GF-D8 (cell line): ENCODE results near the gene GAA.

Experiments
- DNase-seq: peaks from one replicate; lab custom pipeline; 2025; lab: John Stamatoyannopoulos, UW

GAA gene

GRCh38 chr17:80101011-80101945, at the start of gene GAA:
TSS of gene GAA (plus strand) at chr17:80101581. CDS start at chr17:80104587, 3,006 bp downstream.
- DNase-seq: peak; percentile 24

DNA sequence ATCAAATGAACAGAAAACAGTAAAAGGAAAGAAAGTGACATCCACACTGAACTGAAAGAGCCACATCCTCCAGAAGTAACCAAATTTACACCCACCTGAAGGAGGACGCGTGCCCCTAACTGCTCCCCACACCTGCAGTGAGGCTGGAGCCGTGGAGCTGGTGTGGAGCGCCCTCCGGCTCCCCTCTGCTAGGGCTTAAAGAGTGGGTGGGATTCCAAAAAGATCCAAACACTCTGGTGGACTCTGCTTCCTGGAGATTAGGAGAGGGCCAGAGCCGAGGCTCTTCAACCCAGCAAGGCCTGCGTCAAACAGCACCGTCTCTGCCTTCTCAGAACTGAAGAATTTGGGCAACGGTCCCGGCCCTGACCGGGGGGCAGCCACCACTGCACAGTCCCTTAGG, 49.7 kb upstream of the GAA start:
- no peak for DNase-seq

GRCh38 chr17:80053102-80053501, 48.3 kb upstream of the GAA start:
- DNase-seq: no peak

- no peak for DNase-seq
These were observed 45.8 kb upstream of the GAA start for GRCh38 chr17:80055597-80055996.

DNA sequence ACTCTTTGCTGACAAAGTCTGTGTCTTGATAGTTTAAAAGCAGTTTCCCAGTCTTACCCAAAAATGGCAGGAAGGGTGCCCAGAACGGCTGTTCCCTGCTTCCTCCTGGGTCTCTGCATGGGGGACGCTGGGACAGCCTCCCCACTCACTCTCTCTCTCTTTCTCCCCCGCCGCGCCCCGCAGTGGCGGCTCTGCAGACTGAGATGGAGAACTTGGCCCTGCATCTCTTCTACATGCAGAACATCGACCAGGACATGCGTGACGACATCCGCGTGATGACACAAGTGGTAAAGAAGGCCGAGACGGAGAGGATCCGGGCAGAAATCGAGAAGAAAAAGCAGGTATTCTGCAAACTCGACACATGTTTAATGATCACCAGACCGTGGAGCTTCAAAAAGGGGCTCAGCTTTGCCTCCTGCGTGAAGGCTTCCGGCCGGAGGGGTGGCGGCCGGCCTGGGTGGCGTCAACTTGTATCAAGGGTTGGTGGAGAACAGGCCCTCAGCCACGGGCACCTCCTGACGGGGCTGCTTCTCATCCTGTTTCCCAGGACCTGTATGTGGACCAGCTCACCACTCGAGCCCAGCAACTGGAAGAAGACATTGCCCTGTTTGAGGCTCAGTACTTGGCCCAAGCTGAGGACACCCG, 42.9 kb upstream of the GAA start:
- DNase-seq: no peak

DNA sequence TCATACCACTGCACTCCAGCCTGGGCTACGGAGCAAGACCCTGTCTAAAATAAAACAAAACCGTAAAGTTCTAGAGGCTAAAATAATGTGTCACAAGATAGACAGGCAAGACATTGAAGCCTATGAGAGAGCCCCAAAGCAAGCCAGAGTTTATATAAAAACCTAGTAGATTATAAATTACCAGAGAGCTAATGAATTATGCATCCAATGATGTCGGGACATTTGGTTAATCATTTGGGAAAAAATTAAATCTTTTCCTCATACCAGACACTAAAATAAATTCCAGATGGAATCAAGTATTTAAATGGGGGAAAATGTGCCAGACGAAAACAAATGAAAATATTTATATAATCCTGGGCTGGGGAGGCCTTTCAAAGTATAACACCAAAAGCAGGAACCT, 40.7 kb upstream of the GAA start:
- no peak for DNase-seq

GRCh38 chr17:80061421-80061820, 40.0 kb upstream of the GAA start:
- no peak for DNase-seq

DNA sequence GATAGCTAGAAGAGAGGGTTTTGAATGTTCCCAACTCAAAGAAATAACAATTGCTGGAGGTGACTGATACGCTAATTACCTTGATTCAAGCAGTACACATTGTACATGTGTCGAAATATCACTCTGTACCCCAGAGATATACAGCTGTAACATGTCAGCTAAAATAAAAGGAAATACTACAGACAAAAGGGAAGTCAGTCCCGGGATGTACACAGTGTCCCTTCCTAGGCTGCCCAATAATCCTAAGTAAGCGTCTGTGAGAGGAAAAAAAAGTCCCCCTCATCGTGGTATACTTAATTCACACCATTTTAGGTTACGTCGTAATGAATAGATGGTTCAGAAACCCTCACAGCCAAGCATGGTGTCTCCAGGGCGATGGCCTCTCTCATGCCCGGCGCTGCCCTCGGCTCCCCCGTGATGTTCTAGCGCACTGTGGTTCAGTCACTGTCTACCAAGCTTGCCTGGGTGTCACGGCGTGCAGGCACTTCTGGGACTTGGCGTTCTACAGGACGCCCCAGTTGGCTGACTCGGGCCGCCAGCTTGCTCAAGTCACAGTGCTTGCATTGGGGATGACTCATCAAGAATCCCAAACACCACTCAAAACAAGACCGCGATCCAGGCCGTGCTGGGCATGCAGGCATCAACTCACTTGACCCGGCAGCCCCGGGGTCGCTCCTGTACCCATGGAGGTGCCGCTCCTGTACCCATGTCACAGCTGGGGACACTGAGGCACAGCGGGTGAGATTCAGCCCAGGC, 37.4 kb upstream of the GAA start:
- no peak for DNase-seq

DNA sequence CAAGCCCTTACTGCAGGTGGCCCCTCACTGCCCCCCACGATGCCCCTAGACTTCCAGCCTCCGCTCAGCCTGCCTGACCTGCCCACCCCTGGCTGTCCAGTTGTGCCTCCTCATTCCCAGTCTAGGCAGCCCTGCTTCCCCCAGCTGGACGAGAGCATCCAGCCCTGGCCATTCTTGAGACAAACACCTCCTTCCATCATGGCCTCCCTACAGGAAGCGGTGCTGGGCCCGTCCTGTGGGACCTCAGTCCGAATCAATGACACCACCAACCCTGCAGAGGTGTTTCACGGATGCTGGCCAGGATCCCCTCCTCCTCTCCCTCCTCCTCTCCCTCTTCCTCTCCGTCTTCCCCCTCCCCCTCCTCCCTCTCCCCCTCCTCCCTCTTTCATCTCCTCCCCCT, 36.7 kb upstream of the GAA start:
- no peak for DNase-seq

- DNase-seq: no peak
These were observed 35.8 kb upstream of the GAA start for GRCh38 chr17:80065478-80066170.

DNA sequence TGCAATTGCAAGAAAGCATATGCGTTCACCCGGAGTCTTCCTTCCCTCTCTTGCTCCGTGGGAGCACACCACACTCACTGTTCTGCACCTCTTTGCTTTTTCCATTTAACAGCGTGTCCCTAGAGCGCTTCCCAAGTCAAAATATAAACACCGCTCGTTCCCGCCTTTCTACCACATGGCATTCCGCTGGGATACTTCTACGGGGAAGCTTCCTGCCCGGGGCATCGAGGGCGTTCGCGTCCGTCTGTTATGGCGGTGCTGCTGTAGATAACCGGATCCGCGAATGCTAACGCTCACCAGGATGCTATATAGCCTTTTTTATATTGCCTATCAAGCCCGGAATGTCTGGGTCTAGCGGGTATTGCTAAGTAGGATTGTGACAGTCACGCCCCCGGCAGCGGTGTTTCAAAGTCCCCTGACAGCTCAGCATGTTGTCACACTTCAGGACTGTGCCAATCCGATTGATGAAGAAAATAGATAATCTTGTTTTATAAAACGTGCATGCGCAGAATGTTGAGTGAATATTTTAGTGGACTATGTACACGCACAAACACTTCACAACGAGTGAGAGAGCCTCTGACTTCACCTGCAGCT, 33.9 kb upstream of the GAA start:
- DNase-seq: no peak

GRCh38 chr17:80068301-80069222, 32.8 kb upstream of the GAA start:
- no peak for DNase-seq

DNA sequence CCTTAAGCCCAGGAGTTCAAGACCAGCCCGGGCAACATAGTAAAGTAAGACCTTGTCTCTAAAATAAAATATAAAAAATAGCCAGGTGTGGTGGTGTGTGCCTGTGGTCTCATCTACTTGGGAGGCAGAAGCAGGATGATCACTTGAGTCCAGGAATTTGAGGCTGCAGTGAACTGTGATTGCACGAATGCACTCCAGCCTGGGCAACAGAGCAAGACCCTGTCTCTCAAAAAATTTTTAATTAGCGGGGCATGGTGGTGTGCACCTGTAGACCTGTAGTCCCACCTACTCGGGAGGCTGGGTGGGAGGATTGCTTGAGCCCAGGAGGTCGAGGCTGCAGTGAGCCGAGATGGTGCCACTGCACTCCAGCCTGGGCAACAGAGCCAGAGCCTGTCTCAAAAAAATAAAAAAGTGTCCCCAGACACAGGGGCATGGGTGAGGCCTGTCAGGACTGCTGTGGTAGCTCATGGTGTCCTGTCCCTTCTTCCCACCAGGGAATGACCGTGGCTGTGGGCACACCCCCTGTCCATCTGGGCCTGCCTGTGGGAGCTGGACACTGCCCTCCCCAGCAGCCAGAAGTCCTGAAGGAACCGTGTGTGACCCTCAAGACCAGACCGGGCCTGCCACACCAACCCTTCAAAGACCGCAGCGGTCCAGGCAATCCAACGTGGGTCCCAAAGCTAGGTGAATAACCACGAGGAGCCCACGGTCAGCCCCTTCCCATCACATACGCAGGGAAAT, 30.8 kb upstream of the GAA start:
- no peak for DNase-seq

DNA sequence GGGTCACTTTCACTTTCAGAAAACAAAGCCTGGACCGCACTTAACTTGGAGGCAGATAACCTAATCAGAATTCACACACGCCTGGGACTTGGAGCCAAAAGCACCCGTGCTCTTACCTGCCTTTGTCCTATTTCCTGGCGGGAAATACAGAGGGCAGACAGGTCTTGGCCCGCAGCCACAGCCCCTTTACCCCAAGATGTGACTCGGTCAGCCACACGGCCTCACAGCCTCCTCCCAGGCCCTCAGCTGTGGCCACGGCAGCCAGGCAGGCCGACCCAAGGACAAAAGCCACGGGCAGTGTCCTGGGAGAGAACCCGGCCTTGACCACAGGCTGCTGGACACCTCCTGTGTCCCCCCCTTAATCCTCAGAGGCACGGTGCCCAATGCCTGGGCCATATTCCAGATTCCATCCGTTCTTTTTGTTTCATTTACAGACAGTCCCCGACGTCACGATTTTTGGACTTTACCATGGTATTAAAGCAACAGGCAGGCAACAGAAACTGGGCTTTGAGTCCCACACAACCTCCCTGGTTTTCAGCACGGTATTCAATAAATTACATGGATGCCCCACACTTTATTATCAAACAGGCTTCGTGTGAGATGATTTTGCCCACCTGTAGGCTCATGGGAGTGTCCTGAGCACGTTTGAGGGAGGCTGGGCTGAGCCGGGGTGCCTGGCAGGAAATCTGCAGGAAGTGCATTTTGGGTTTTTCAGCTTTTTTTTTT, 30.1 kb upstream of the GAA start:
- no peak for DNase-seq

GRCh38 chr17:80072410-80072809, 29.0 kb upstream of the GAA start:
- DNase-seq: no peak

DNA sequence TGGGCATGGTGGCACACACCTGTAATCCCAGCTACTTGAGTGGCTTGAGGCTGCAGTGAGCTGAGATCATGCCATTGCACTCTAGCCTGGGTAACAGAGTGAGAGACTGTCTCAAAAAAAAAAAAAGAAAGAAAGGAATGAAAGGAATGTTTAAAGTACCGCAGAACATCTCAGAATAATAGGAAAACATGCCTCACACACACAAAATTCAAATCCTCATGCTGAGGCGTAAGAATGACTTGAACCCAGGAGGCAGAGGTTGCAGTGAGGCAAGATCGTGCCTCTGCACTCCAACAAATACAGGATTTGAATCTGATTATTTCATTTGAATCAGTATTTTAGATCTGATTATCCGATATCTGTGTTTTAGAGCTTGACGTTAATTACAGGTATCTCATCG, 21.3 kb upstream of the GAA start:
- no peak for DNase-seq

DNA sequence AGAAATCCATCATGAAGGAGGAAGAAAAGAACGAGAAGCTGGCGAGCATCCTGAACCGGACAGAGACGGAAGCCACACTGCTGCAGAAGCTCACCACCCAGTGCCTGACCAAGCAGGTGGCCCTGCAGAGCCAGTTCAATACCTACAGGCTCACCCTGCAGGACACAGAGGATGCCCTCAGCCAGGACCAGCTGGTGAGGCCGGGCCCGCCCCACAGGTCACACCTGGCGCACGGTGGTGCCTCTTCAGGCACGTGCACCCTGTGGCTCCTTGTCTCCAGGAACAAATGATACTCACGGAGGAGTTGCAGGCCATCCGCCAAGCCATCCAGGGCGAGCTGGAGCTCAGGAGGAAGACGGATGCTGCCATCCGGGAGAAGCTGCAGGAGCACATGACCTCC, 19.8 kb upstream of the GAA start:
- DNase-seq: no peak

DNA sequence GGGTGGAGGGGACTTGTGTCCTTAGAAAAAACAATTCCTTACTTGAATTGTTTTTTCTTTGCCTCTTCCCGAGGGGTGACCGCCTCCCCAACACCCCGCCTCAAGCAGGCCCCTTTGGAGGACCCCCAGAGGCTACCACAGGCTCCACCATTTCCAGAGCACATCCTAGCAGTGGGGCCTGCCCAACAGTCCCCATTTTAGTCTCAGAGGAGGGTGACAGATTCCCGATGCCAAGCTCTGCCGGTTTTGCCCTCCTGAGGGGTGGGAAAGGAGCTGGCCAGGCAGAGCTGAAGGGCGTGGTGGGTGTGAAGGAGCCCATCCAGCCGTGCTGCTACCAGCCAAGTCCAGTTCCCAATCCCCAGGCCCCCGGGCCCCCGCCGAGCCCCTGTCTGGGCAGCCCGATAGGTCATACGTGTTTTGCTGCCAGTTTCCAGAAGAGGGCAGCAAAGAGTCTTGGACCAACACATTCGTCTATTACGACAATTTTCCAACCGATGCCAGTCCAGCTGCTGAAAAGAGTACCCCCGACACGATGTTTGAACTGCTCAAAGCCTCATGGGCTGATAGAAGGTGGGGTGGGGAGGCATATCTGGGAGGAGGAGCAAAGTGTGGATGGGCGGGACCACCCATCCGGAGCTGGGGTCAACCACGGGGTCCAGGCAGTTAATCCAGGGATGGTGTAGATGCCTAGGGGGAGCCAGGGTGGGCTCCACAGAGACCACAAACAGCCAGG, 18.8 kb upstream of the GAA start:
- peak; percentile 21 for DNase-seq
